Fibroblast of peridontal ligament (primary cell): ENCODE measurements around the gene VSIG10.
"Not testable (repeated sequence)": the region's sequence is repeated elsewhere in the genome, so short reads cannot be mapped to it uniquely, and the experiment has no call there.

Experiments
- DNase-seq: peaks from one replicate; pipeline ENCODE4 v3.0.0-alpha.2; 2010; ENCODE audit errors: extremely low read depth

Gene VSIG10

DNA sequence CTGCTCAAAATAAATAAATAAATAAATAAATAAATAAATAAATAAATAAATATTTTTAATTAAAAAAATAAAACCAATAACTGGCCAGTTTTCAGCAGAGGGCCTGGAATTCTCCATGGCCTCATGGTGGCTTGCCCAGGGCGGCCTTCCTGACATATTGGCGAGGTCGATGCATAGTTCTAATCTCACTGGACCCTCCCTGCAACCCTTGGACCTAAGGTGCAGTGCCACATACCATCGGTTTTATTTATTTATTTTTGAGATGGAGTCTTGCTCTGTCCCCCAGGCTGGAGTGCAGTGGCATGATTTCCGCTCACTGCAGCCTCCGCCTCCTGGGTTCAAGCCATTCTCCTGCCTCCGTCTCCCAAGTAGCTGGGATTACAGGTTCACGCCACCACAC, 3.9 kb upstream of the VSIG10 start:
- no peak for DNase-seq

DNA sequence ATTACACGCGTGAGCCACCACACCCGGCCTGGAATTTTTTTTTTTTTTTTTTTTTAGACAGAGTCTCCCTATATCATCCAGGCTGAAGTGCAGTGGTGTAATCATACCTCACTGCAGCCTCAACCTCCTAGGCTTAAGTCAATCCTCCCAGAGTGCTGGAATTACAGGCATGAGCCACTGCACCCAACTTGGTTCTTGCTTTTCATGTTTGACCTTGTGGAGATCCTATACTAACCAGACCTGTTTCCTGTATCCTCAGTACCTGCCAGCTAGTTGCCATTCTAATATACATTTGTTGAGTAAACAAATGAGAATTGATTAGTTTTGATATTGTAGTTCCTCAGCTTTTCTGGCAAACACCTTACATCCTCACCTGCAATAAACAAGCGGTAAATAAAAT, 3.2 kb upstream of the VSIG10 start:
- DNase-seq = no peak

DNA sequence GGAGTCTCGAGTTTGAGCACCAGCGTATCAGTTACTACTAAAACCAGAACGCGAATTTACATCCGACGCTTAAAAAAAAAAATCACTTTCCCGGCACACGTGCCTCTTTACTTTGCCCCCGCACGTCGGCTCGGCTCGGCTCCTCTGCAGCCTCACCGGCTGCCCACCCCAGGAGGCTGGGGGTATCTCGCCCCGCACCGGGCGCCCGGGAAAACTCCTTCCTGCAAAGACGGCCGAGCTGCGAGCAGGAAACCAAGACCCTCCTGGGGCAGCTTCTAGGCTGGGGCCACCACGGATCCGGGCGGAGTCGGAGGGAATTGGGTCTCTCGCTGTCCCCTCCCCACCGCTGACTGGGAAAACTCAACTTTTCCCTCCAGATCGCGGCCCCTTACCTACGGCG, 610 bp downstream of the VSIG10 start:
- no peak for DNase-seq

- no peak for DNase-seq
Observed at GRCh38 chr12:118102609-118103008, 1.2 kb downstream of the VSIG10 start.

DNA sequence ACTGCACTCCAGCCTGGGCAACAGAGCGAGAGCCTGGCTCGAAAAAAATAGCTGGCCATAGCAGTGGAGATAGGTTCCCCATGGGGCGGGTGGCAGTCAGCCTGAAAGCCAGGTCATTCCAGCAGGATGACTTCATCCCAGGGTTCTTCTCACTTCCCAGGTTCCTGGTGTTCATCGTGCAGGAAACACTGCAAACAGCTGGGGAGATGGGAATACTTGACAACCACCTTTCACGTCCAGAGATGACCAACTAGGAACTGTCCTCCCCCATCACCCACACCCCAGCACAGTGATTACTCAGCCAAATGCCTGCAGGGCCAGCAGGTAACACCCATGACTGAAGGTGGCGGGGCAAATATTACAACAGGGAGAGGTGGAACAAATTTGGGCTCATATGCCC, 1.7 kb downstream of the VSIG10 start:
- DNase-seq = no peak

GRCh38 chr12:118101051-118101450, 2.8 kb downstream of the VSIG10 start:
- no peak for DNase-seq

- no peak for DNase-seq
Observed at GRCh38 chr12:118098911-118099671, 4.7 kb downstream of the VSIG10 start.

DNA sequence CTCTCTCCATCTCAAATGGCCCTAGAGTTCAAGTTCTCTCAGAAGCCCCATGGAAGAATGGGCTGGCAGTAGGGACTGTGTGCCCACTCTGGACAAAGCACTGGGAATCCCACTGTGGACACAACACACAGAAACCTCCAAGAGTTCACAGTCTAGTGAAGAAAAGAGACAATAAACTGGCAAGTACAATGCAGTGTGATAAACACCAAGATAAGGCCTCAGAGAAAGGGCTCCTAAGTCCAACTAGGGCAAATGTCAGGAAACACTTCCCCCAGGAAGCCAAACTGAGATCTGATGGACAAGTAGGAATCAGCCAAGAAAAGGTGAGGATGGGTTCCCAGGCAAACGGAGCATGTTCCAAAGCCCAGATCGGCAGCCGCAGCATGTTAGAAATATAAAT, 5.4 kb downstream of the VSIG10 start:
- DNase-seq = no peak

DNA sequence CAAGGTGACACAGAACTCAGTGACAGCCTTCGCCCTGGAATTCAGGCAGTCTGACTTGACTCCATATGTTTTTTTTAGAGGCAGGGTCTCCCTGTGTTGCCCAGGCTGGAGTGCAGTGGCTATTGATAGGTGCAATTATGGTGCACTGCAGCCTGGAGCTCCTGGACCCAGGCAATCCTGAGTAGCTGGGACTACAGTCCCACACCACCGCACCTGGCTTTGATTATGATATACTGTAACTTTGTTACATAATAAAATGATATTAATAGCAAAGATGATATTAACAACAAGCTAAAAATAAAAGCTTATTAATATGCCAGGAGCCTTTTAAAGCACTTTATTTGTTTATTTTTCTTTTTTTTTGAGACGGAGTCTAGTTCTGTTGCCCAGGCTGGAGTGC, 9.8 kb downstream of the VSIG10 start:
- DNase-seq = no peak

DNA sequence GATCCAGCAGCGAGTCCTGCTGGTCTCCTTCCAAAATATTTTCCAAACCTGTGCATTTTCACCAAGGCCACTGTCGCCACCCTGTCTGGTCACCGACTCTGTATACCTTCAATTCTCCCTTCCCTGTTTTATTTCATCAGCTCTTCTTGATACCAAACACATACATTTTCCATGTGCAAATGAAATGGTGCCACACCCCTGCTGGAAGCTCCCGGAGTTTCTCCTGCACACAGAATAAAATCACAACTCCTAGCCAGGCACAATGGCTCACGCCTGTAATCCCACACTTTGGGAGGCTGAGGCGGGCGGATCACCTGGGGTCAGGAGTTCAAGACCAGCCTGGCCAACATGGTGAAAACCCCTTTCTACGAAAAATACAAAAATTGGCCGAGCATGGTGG, 14.0 kb downstream of the VSIG10 start:
- no peak for DNase-seq

- no peak for DNase-seq
Observed at GRCh38 chr12:118082161-118082560, 21.6 kb downstream of the VSIG10 start.

- not testable (repeated sequence) for DNase-seq
Observed at GRCh38 chr12:118081521-118081920, 22.3 kb downstream of the VSIG10 start.

GRCh38 chr12:118073768-118074167, 30.0 kb downstream of the VSIG10 start:
- DNase-seq = no peak

DNA sequence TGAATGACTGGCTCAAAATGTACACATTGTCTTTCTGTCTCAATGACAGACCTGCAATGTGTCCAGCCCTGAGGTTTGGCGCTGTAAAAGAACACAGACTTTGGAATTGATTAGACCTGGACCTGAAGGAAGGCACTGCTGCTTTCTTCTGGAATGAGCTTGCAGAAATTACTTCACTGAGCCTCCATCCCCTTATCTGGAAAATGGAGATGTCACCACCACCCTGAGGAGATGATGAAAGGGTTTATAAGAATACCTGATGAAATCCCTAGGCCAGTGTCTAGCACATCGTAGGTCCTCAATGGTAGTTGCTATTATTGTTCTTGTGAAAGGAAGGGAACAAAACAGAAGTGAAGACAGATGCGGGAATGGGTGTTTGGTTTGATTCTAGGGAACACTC, 33.2 kb downstream of the VSIG10 start:
- no peak for DNase-seq

DNA sequence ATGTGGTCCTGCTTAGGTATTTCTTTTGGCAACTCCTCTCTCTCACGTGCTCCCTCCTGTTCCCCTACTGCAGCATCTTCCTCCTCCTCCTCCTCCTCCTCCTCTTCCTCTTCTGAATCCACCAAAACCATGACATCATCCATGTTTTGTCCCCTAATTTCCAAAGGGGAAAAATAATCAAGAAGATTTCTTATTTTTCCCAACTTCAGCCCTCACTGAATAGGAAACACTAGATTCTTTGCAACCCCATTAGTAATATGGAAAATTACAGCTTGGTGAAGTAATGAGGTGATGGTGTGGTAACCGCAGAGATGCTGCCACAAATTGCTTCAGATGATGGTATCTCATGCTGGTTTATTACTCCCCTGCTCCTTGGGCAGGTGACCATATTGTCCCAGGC, 35.4 kb downstream of the VSIG10 start:
- DNase-seq = no peak

- DNase-seq = no peak
Observed at GRCh38 chr12:118065380-118065779, 38.4 kb downstream of the VSIG10 start.

GRCh38 chr12:118064608-118065007, 39.2 kb downstream of the VSIG10 start:
- no peak for DNase-seq

GRCh38 chr12:118063576-118064391, 40.0 kb downstream of the VSIG10 start:
- DNase-seq = peak; percentile 75

GRCh38 chr12:118061873-118062843, 41.7 kb downstream of the VSIG10 start:
- peak; percentile 66 for DNase-seq

- DNase-seq = peak; percentile 39
Observed at GRCh38 chr12:118061011-118061872, 42.6 kb downstream of the VSIG10 start, which contains the start of gene WSB2. WSB2 (minus strand) TSS chr12:118061179; CDS start chr12:118061048, 131 bp downstream.
